ENCODE results near the gene FAM98C. TPM values are rescaled to one million over a fixed set of nuclear protein-coding genes. Genes with fewer than 3 reads are reported as not detected.

Gene FAM98C
- total and polyA plus RNA-seq, 9 donors: 7.8 to 23.7 (median 18.8) TPM

DNA sequence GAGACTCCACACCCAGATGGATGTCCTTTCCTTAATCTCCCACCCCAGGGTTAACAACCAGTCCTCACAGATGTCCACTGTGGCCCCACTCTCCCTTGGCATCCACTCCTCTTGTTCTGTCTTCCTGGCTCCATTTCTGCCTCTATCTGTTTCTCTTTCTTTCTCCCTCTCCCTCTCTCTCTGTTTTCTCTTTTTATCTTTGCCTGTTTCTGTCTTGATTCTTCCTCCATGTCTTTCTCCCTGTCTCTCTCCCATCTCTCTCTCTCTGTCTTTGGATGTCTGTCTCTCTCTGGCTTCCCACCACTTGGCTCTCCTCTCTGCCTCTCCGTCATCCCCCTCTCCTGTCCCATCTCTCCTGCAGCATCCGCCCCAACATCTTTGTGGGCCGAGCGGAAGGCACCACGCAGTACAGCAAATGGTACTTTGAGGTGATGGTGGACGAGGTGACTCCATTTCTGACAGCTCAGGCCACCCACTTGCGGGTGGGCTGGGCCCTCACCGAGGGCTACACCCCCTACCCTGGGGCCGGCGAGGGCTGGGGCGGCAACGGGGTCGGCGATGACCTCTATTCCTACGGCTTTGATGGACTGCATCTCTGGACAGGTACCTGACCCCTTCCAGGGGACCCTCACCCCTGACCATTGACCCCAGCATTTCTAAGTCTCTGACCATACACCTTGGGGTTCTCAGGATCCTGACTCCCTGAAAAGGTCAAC lies 55.0 kb downstream of the FAM98C start:
- DNase-seq: no peak
- WGBS, 3 donors: 88 to 91% (median 89%) methylated on average over 15 of the region's 15 CpGs
- intact Hi-C loops (cut with DNase I): no loop called here
- no peaks in the 10 kb centered on the region for H3K4me1 ChIP-seq (ENCODE audit: insufficient read depth)
- H3K27ac ChIP-seq: no peak overlapping the region
- no peaks in the 10 kb centered on the region for H3K27me3 ChIP-seq
- H3K9me3 ChIP-seq: no peaks in the 10 kb centered on the region
- H3K4me3 ChIP-seq: no peak overlapping the region
- no peaks in the 10 kb centered on the region for H3K36me3 ChIP-seq
- TF ChIP-seq EP300 (IDR thresholded peaks at IDR 0.05) (no peak), POLR2A (IDR thresholded peaks at IDR 0.05) (no peak), CTCF (IDR thresholded peaks at IDR 0.05) (no peak)

Other genes starting within 250 kb of the FAM98C start
- gene DPF1, start 178.9 kb upstream of the FAM98C start, total RNA-seq: 1 to 10 TPM in 1 of 7 donors, under 1 TPM in 4, not detected in 2; 0.23 to 1.0 (median 0.35) TPM
- gene DPF1, start 178.9 kb upstream of the FAM98C start, polyA plus RNA-seq: under 1 TPM; 0.23 to 0.50 TPM
- gene PPP1R14A, start 146.7 kb upstream of the FAM98C start, total RNA-seq: 100 to 1,000 TPM in 3 of 7 donors, 10 to 100 TPM in 4; 36.8 to 235 (median 97.1) TPM
- gene PPP1R14A, start 146.7 kb upstream of the FAM98C start, polyA plus RNA-seq: 10 to 100 TPM; 10.5 to 92.8 TPM
- gene SPINT2, start 138.5 kb upstream of the FAM98C start, total RNA-seq: 100 to 1,000 TPM; 111 to 556 (median 118) TPM
- 10 to 100 TPM; 71.5 to 79.6 TPM for gene SPINT2, start 138.5 kb upstream of the FAM98C start, polyA plus RNA-seq
- 100 to 1,000 TPM in 1 of 7 donors, 10 to 100 TPM in 2, 1 to 10 TPM in 3, not detected in 1; 1.8 to 179 (median 11.1) TPM for gene C19orf33, start 98.8 kb upstream of the FAM98C start, total RNA-seq
- gene C19orf33, start 98.8 kb upstream of the FAM98C start, polyA plus RNA-seq: 1 to 10 TPM in 1 of 2 donors, not detected in 1; 7.9 TPM
- 10 to 100 TPM in 6 of 7 donors, 1 to 10 TPM in 1; 8.5 to 37.2 (median 21.8) TPM for gene YIF1B, start 87.1 kb upstream of the FAM98C start, total RNA-seq
- gene YIF1B, start 87.1 kb upstream of the FAM98C start, polyA plus RNA-seq: 10 to 100 TPM in 1 of 2 donors, 1 to 10 TPM in 1; 9.9 to 23.7 TPM
- gene KCNK6, start 83.2 kb upstream of the FAM98C start, total RNA-seq: 10 to 100 TPM in 5 of 7 donors, 1 to 10 TPM in 2; 6.0 to 30.1 (median 19.8) TPM
- 10 to 100 TPM in 1 of 2 donors, 1 to 10 TPM in 1; 7.4 to 16.4 TPM for gene KCNK6, start 83.2 kb upstream of the FAM98C start, polyA plus RNA-seq
- 10 to 100 TPM in 1 of 7 donors, 1 to 10 TPM in 6; 2.9 to 13.4 (median 5.7) TPM for gene CATSPERG, start 67.3 kb upstream of the FAM98C start, total RNA-seq
- 1 to 10 TPM; 1.8 to 2.1 TPM for gene CATSPERG, start 67.3 kb upstream of the FAM98C start, polyA plus RNA-seq
- 100 to 1,000 TPM in 3 of 7 donors, 10 to 100 TPM in 4; 59.1 to 125 (median 85.3) TPM for gene PSMD8, start 28.5 kb upstream of the FAM98C start, total RNA-seq
- 100 to 1,000 TPM in 1 of 2 donors, 10 to 100 TPM in 1; 81.5 to 129 TPM for gene PSMD8, start 28.5 kb upstream of the FAM98C start, polyA plus RNA-seq
- gene GGN, start 15.1 kb upstream of the FAM98C start, total RNA-seq: under 1 TPM in 5 of 7 donors, not detected in 2; 0.24 to 0.75 (median 0.69) TPM
- under 1 TPM in 1 of 2 donors, not detected in 1; 0.28 TPM for gene GGN, start 15.1 kb upstream of the FAM98C start, polyA plus RNA-seq
- 1 to 10 TPM in 4 of 7 donors, under 1 TPM in 3; 0.24 to 2.1 (median 1.0) TPM for gene SPRED3, start 14.4 kb upstream of the FAM98C start, total RNA-seq
- under 1 TPM; 0.29 to 0.60 TPM for gene SPRED3, start 14.4 kb upstream of the FAM98C start, polyA plus RNA-seq
- 1 to 10 TPM in 3 of 7 donors, under 1 TPM in 4; 0.45 to 1.8 (median 0.84) TPM for gene RASGRP4, start 23.1 kb downstream of the FAM98C start, total RNA-seq
- 1 to 10 TPM in 1 of 2 donors, under 1 TPM in 1; 0.58 to 2.5 TPM for gene RASGRP4, start 23.1 kb downstream of the FAM98C start, polyA plus RNA-seq
- gene RYR1, start 30.6 kb downstream of the FAM98C start, total RNA-seq: 1 to 10 TPM in 3 of 7 donors, under 1 TPM in 4; 0.57 to 2.6 (median 0.88) TPM
- gene RYR1, start 30.6 kb downstream of the FAM98C start, polyA plus RNA-seq: 1 to 10 TPM; 1.5 to 1.6 TPM
- 1 to 10 TPM in 6 of 7 donors, under 1 TPM in 1; 0.95 to 6.1 (median 2.6) TPM for gene MAP4K1, start 214.9 kb downstream of the FAM98C start, total RNA-seq
- 1 to 10 TPM; 1.0 to 2.6 TPM for gene MAP4K1, start 214.9 kb downstream of the FAM98C start, polyA plus RNA-seq
- gene EIF3K, start 216.1 kb downstream of the FAM98C start, total RNA-seq: 100 to 1,000 TPM; 247 to 527 (median 267) TPM
- gene EIF3K, start 216.1 kb downstream of the FAM98C start, polyA plus RNA-seq: 100 to 1,000 TPM; 215 to 391 TPM
- 100 to 1,000 TPM; 139 to 419 (median 299) TPM for gene ACTN4, start 244.6 kb downstream of the FAM98C start, total RNA-seq
- gene ACTN4, start 244.6 kb downstream of the FAM98C start, polyA plus RNA-seq: 100 to 1,000 TPM; 188 to 458 TPM